GM12892 (cell line): ENCODE measurements around the gene TFF1.

ENCODE experiments used
- POLR2A ChIP-seq: IDR thresholded peaks from 2 replicates; pipeline ENCODE4 v1.6.1; 2011; ENCODE audit warnings: low read depth, low read length, control low read depth
- POLR2AphosphoS5 ChIP-seq: IDR thresholded peaks from 2 replicates; pipeline ENCODE4 v1.6.1; 2011; ENCODE audit warnings: low read depth, low read length, control low read depth

GRCh38 chr21:42373196-42373907, 7.0 kb upstream of the TFF1 start:
- no peak for TF ChIP-seq POLR2AphosphoS5
- no peak for TF ChIP-seq POLR2A
